Skeletal muscle tissue (tissue), 4 donors: ENCODE data around the gene PLCB2. TPM values are rescaled to one million over a fixed set of nuclear protein-coding genes. Genes with fewer than 3 reads are reported as not detected.

Experiments used
- H3K27ac ChIP-seq: one replicate; pipeline ENCODE4 v1.7.0; 2013; ENCODE audit warnings: mild to moderate bottlenecking, low read depth, low read length, inconsistent platforms
- H3K27me3 ChIP-seq, 3 donors: one replicate each; pipeline ENCODE4 v1.7.0; 2013; ENCODE audit warnings: low read length in 3 of 3; ENCODE audit not compliant: control insufficient read depth in 3 of 3, insufficient read depth in 3 of 3
- H3K36me3 ChIP-seq, 3 donors: one replicate each; pipeline ENCODE4 v1.7.0; 2013; ENCODE audit warnings: low read length in 3 of 3; ENCODE audit not compliant: control insufficient read depth in 3 of 3, insufficient read depth in 3 of 3
- H3K4me1 ChIP-seq, 3 donors: one replicate each; pipeline ENCODE4 v1.7.0; 2013; ENCODE audit warnings: low read length in 3 of 3, mild to moderate bottlenecking in 3 of 3; ENCODE audit not compliant: control insufficient read depth in 3 of 3, insufficient read depth in 3 of 3
- H3K4me3 ChIP-seq, 3 donors: one replicate each; pipeline ENCODE4 v1.7.0; 2013; ENCODE audit warnings: low read length in 3 of 3
- H3K9ac ChIP-seq, 3 donors: one replicate each; pipeline ENCODE4 v1.7.0; 2013; ENCODE audit warnings: low read length in 3 of 3, mild to moderate bottlenecking in 3 of 3, moderate library complexity in 2 of 3, low read depth in 1 of 3
- H3K9me3 ChIP-seq, 3 donors: one replicate each; pipeline ENCODE4 v1.7.0; 2013; ENCODE audit warnings: low read length in 3 of 3; ENCODE audit not compliant: control insufficient read depth in 3 of 3
- total RNA-seq: library from RNA; depleted of rRNA; stranded (reverse); fragments of >200 nt; gene quantifications from one replicate; pipeline ENCODE4 v1.2.3, GENCODE V29; 2014
- donor health status: Osteomylitis.

Gene PLCB2
- total RNA-seq, 1 donor from 2014 or later: 3.7 TPM

GRCh38 chr15:40264321-40265153 lies 43.2 kb downstream of the PLCB2 start:
- Histone ChIP-seq H3K36me3 (no peaks in the 10 kb centered on the region), H3K27ac (no peak overlapping the region), H3K27me3 (no peaks in the 10 kb centered on the region), H3K9ac (no peak overlapping the region), H3K9me3 (no peaks in the 10 kb centered on the region), H3K4me3 (no peak overlapping the region), H3K4me1 (peaks cover 6 to 11% (median 7%) of the 10 kb centered on the region in 3 donors)

GRCh38 chr15:40263024-40263754 lies 44.5 kb downstream of the PLCB2 start:
- no peaks in the 10 kb centered on the region for H3K36me3 ChIP-seq
- H3K4me1 ChIP-seq: peaks cover 6 to 11% (median 7%) of the 10 kb centered on the region in 3 donors
- H3K9ac ChIP-seq: peak overlapping the region in 1 of 3 donors; percentile 16
- peaks cover 0 to 7% (median 7%) of the 10 kb centered on the region in 3 donors for H3K27me3 ChIP-seq
- no peak overlapping the region for H3K4me3 ChIP-seq
- no peak overlapping the region for H3K27ac ChIP-seq
- no peaks in the 10 kb centered on the region for H3K9me3 ChIP-seq

GRCh38 chr15:40259021-40259420 lies 48.7 kb downstream of the PLCB2 start:
- Histone ChIP-seq H3K27me3 (peaks cover 0 to 10% (median 7%) of the 10 kb centered on the region in 3 donors), H3K4me3 (no peak overlapping the region), H3K9ac (no peak overlapping the region), H3K36me3 (peaks cover 0 to 2% (median 0%) of the 10 kb centered on the region in 3 donors), H3K4me1 (peaks cover 9 to 16% (median 11%) of the 10 kb centered on the region in 3 donors), H3K9me3 (no peaks in the 10 kb centered on the region), H3K27ac (no peak overlapping the region)

GRCh38 chr15:40258544-40258943 lies 49.2 kb downstream of the PLCB2 start:
- Histone ChIP-seq H3K4me1 (peaks cover 10 to 16% (median 12%) of the 10 kb centered on the region in 3 donors), H3K36me3 (peaks cover 0 to 2% (median 0%) of the 10 kb centered on the region in 3 donors), H3K4me3 (no peak overlapping the region), H3K27ac (no peak overlapping the region), H3K9me3 (no peaks in the 10 kb centered on the region), H3K27me3 (peaks cover 0 to 12% (median 10%) of the 10 kb centered on the region in 3 donors), H3K9ac (no peak overlapping the region)

- Histone ChIP-seq H3K27ac (no peak overlapping the region), H3K36me3 (peaks cover 0 to 2% (median 0%) of the 10 kb centered on the region in 3 donors), H3K9me3 (no peaks in the 10 kb centered on the region), H3K27me3 (peaks cover 0 to 18% (median 13%) of the 10 kb centered on the region in 3 donors), H3K9ac (no peak overlapping the region), H3K4me1 (peaks cover 11 to 16% (median 12%) of the 10 kb centered on the region in 3 donors), H3K4me3 (no peak overlapping the region)
These were observed 49.9 kb downstream of the PLCB2 start for GRCh38 chr15:40257656-40258450.

GRCh38 chr15:40256638-40257235 lies 51.0 kb downstream of the PLCB2 start:
- peaks cover 12 to 21% (median 17%) of the 10 kb centered on the region in 3 donors for H3K4me1 ChIP-seq
- peaks cover 0 to 18% (median 14%) of the 10 kb centered on the region in 3 donors for H3K27me3 ChIP-seq
- peaks cover 0 to 2% (median 0%) of the 10 kb centered on the region in 3 donors for H3K36me3 ChIP-seq
- H3K27ac ChIP-seq: no peak overlapping the region
- no peak overlapping the region for H3K4me3 ChIP-seq
- H3K9ac ChIP-seq: no peak overlapping the region
- no peaks in the 10 kb centered on the region for H3K9me3 ChIP-seq

- H3K4me1 ChIP-seq: peaks cover 12 to 23% (median 18%) of the 10 kb centered on the region in 3 donors
- H3K27ac ChIP-seq: no peak overlapping the region
- H3K9me3 ChIP-seq: no peaks in the 10 kb centered on the region
- no peak overlapping the region for H3K4me3 ChIP-seq
- peak overlapping the region in 1 of 3 donors; percentile 33 for H3K9ac ChIP-seq
- H3K27me3 ChIP-seq: peaks cover 0 to 18% (median 14%) of the 10 kb centered on the region in 3 donors
- H3K36me3 ChIP-seq: peaks cover 0 to 2% (median 0%) of the 10 kb centered on the region in 3 donors
These were observed 52.7 kb downstream of the PLCB2 start for GRCh38 chr15:40255033-40255432.

- Histone ChIP-seq H3K9me3 (no peaks in the 10 kb centered on the region), H3K4me3 (no peak overlapping the region), H3K27ac (no peak overlapping the region), H3K27me3 (peaks cover 0 to 18% (median 14%) of the 10 kb centered on the region in 3 donors), H3K36me3 (peaks cover 0 to 2% (median 0%) of the 10 kb centered on the region in 3 donors), H3K4me1 (peaks cover 18 to 29% (median 24%) of the 10 kb centered on the region in 3 donors), H3K9ac (no peak overlapping the region)
These were observed 53.3 kb downstream of the PLCB2 start for GRCh38 chr15:40254452-40254851.

GRCh38 chr15:40253167-40253790 lies 54.5 kb downstream of the PLCB2 start:
- Histone ChIP-seq H3K9ac (peak overlapping the region; percentile 60 to 82 (median 65)), H3K36me3 (peaks cover 0 to 2% (median 0%) of the 10 kb centered on the region in 3 donors), H3K9me3 (no peaks in the 10 kb centered on the region), H3K27ac (no peak overlapping the region), H3K4me1 (peaks cover 18 to 36% (median 24%) of the 10 kb centered on the region in 3 donors), H3K27me3 (peaks cover 0 to 11% (median 7%) of the 10 kb centered on the region in 3 donors), H3K4me3 (peak overlapping the region; percentile 71 to 80 (median 75))
